ENCODE results near the gene PAPPA2.

The PAPPA2 gene

DNA sequence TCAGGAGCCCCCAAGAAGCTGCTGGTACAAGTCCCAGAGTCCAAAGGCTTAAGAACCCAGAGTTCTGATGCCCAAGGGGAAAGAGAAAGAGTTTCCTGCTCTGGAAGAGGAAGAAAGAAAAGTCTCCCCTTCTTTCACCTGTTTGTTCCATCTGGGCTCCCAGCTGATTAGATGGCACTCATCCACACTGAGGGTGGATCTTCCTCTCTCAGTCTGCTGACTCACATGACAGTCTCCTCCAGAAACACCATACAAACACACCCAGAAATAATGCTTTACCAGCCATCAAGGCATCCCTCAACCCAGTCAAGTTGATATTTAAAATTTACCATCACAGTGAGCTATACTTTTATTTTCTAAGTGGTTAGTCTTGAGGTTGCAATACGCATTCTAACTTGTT, 257.9 kb downstream of the PAPPA2 start:
- no peak for DNase-seq
- Histone ChIP-seq H3K27ac (no peak overlapping the region), H3K27me3 (ENCODE audit: insufficient read depth, low read depth, severe bottlenecking) (no peaks in the 10 kb centered on the region), H3K4me3 (ENCODE audit: low read depth, low read length) (no peak overlapping the region), H3K9me3 (ENCODE audit: severe bottlenecking) (no peaks in the 10 kb centered on the region), H3K36me3 (no peaks in the 10 kb centered on the region)
- no peak for TF ChIP-seq CTCF (IDR thresholded peaks at IDR 0.05; ENCODE audit: low read depth, low read length)

DNA sequence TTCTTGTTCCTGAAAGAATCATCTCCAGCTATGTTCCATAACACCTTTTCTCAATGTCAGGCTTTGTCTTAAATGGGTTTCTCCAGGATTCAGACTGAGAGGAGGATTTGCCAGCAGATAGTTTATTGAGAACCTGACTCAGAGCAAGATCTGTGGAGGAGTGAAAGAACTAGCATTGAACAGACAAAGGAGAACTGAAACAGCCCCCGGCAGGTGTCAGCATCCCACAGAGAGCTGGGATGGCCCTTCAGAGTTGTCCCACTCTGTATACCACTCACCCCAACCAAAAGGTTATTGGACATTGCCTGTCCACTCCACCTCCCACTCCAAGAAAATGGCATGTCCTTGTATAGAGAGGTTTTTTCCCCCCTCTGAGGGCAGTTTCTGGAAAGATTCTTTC, 270.7 kb downstream of the PAPPA2 start:
- H3K9me3 ChIP-seq (ENCODE audit: severe bottlenecking): no peaks in the 10 kb centered on the region
- no peak for DNase-seq
- no peak overlapping the region for H3K4me3 ChIP-seq (ENCODE audit: low read depth, low read length)
- no peak for TF ChIP-seq CTCF (IDR thresholded peaks at IDR 0.05; ENCODE audit: low read depth, low read length)
- H3K36me3 ChIP-seq: no peaks in the 10 kb centered on the region
- H3K27me3 ChIP-seq (ENCODE audit: insufficient read depth, low read depth, severe bottlenecking): no peaks in the 10 kb centered on the region
- no peak overlapping the region for H3K27ac ChIP-seq

GRCh38 chr1:176735201-176735600, 272.2 kb downstream of the PAPPA2 start:
- Histone ChIP-seq H3K4me3 (ENCODE audit: low read depth, low read length) (no peak overlapping the region), H3K9me3 (ENCODE audit: severe bottlenecking) (no peaks in the 10 kb centered on the region), H3K36me3 (no peaks in the 10 kb centered on the region), H3K27me3 (ENCODE audit: insufficient read depth, low read depth, severe bottlenecking) (no peaks in the 10 kb centered on the region), H3K27ac (no peak overlapping the region)
- no peak for DNase-seq
- TF ChIP-seq CTCF (IDR thresholded peaks at IDR 0.05; ENCODE audit: low read depth, low read length): no peak

GRCh38 chr1:176736015-176736414, 273.0 kb downstream of the PAPPA2 start:
- no peaks in the 10 kb centered on the region for H3K9me3 ChIP-seq (ENCODE audit: severe bottlenecking)
- H3K4me3 ChIP-seq (ENCODE audit: low read depth, low read length): no peak overlapping the region
- no peaks in the 10 kb centered on the region for H3K27me3 ChIP-seq (ENCODE audit: insufficient read depth, low read depth, severe bottlenecking)
- H3K36me3 ChIP-seq: no peaks in the 10 kb centered on the region
- no peak for DNase-seq
- no peak for TF ChIP-seq CTCF (IDR thresholded peaks at IDR 0.05; ENCODE audit: low read depth, low read length)
- H3K27ac ChIP-seq: no peak overlapping the region

GRCh38 chr1:176741181-176741580, 278.2 kb downstream of the PAPPA2 start:
- no peak overlapping the region for H3K27ac ChIP-seq
- H3K4me3 ChIP-seq (ENCODE audit: low read depth, low read length): no peak overlapping the region
- no peaks in the 10 kb centered on the region for H3K36me3 ChIP-seq
- DNase-seq: no peak
- H3K9me3 ChIP-seq (ENCODE audit: severe bottlenecking): no peaks in the 10 kb centered on the region
- no peaks in the 10 kb centered on the region for H3K27me3 ChIP-seq (ENCODE audit: insufficient read depth, low read depth, severe bottlenecking)
- no peak for TF ChIP-seq CTCF (IDR thresholded peaks at IDR 0.05; ENCODE audit: low read depth, low read length)

- Histone ChIP-seq H3K27ac (no peak overlapping the region), H3K27me3 (ENCODE audit: insufficient read depth, low read depth, severe bottlenecking) (no peaks in the 10 kb centered on the region), H3K9me3 (ENCODE audit: severe bottlenecking) (no peaks in the 10 kb centered on the region), H3K4me3 (ENCODE audit: low read depth, low read length) (no peak overlapping the region), H3K36me3 (no peaks in the 10 kb centered on the region)
- TF ChIP-seq CTCF (IDR thresholded peaks at IDR 0.05; ENCODE audit: low read depth, low read length): no peak
- no peak for DNase-seq
Observed at GRCh38 chr1:176742322-176742721, 279.3 kb downstream of the PAPPA2 start.

Data from WERI-Rb-1 (cell line).